H1 (cell line): ENCODE data around the gene PTBP3. TPM values are rescaled to one million over a fixed set of nuclear protein-coding genes. Genes with fewer than 3 reads are reported as not detected.

Source experiments
- SP2 ChIP-seq: IDR thresholded peaks from 2 replicates; pipeline ENCODE4 v1.6.1; 2012; ENCODE audit warnings: mild to moderate bottlenecking, low read length, inconsistent platforms
- polyA plus RNA-seq, 7 experiments: library from polyadenylated mRNA; depleted of rRNA in 3 of 7; stranded (reverse) in 5 of 7; unstranded in 2 of 7; fragments of >200 nt in 5 of 7; fragments of 200-250 nt in 2 of 7; gene quantifications; 1 replicate in 5 of 7; 2 replicates in 1 of 7; 4 replicates in 1 of 7; pipeline versions ENCODE4 v1.2.1 to v1.2.3, GENCODE V29; 2011 to 2013; ENCODE audit warnings: missing spikeins in 2 of 7, mixed read lengths in 2 of 7
- total RNA-seq: library from RNA; stranded (reverse); fragmentation: NEBNext Ultra II Directional; extraction: Animal tissue kit (Norgen Biotek cat#: 25700); gene quantifications from 2 replicates; pipeline ENCODE4 v1.2.1, GENCODE V29; 2021

The PTBP3 gene
- total and polyA plus RNA-seq, 2 of the 8 experiments (the other 6 are each of a cell fraction or from before 2014, with no cell fraction given) = 51.0 to 124 TPM

DNA sequence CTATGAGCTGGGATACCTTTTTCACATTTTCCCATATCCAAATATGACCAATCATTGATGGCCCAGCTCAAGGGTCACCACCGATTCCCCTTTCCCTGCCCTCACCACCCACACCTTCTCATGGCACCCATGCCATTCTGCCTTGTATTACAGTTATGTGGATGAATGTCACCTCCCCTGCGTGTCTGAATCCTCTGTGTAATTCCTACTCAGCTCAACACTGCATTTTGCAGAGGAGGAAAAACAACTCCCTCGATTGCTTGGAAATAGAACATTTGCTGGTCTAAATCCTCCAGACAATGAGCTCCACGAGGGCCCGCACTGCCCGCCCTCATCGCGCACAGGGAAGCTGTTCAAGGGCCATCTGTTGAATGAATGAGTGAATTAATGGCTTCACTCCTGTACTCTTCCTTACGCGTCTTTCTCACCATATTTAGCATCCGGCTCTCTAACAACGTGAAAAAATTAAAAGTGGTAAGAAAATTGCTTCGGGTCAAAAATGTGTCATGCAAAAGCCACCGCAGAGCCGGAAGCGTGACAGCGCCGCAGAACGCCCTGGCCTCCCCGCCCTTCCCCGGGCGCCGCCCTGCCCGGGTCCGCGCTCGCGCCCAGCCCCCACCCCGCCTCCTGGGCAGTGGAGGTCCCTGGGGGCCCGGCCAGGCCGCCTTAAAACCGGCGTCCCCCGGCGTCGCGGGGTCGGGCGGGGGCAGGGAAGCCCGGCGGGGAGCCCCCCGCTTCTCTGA, 159.0 kb downstream of the PTBP3 start (continued):
- no peak for TF ChIP-seq SP2
